ENCODE data around the gene PBX1.
"Not testable (repeated sequence)": the region's sequence is repeated elsewhere in the genome, so short reads cannot be mapped to it uniquely, and the experiment has no call there.

PBX1 gene

DNA sequence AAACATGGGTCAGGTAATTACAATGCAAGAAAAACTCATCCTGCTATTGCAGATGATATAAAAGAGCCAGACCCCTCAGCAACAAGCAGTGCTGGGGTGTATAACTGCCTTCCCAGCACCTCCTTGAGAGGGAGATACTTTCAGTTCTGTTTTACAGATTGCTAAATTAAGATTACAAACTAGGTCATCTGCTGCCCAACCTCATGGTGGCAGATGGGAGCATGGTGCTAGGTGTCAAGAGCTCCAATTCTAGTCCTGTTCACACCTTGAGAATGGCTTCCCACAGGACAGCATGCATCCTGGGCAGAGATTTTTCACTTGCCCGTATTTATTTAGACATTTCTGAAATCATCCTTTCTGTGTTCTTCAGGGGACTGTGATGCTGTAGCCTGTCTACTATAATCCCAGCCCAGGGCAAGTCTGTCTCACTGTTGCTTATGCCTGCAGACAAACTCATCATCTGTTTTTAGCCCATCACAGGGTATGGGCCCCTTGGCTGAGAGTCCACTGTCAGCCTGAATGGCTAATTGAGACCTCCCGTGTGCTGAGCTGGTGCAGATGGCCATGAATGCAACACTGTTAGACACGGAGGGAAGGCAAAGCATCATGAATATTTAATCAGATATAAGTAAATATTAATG lies 40.2 kb upstream of the PBX1 start:
- H3K4me3 ChIP-seq (ENCODE audit: low read depth, low read length) = no peak overlapping the region
- TF ChIP-seq, protein P1, sequence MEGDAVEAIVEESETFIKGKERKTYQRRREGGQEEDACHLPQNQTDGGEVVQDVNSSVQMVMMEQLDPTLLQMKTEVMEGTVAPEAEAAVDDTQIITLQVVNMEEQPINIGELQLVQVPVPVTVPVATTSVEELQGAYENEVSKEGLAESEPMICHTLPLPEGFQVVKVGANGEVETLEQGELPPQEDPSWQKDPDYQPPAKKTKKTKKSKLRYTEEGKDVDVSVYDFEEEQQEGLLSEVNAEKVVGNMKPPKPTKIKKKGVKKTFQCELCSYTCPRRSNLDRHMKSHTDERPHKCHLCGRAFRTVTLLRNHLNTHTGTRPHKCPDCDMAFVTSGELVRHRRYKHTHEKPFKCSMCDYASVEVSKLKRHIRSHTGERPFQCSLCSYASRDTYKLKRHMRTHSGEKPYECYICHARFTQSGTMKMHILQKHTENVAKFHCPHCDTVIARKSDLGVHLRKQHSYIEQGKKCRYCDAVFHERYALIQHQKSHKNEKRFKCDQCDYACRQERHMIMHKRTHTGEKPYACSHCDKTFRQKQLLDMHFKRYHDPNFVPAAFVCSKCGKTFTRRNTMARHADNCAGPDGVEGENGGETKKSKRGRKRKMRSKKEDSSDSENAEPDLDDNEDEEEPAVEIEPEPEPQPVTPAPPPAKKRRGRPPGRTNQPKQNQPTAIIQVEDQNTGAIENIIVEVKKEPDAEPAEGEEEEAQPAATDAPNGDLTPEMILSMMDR (IDR thresholded peaks at IDR 0.05; ENCODE audit: insufficient read depth, low read depth, low read length, missing control alignments) = no peak
- DNase-seq (ENCODE audit: low read depth) = peak; percentile 2

DNA sequence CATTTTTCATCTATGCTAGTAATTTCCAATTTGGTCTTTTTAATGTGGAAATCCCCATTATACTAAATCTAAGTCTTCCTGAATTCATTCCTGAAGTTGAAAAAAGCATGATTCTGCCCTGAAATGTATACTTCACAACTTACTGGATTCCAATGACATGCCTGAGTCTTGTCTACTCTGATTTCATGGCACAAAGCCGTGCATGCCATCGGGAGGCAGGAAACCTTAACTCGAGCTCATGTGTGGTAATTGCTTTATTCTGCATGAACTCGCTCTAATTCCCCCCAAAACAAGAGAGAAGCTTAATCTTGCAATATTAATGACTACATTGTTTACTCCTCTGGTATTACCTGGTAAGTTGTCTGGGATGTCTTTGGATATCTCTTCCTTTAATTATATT lies 39.6 kb upstream of the PBX1 start:
- DNase-seq (ENCODE audit: low read depth) = no peak
- TF ChIP-seq, protein P1 (IDR thresholded peaks at IDR 0.05; ENCODE audit: insufficient read depth, low read depth, low read length, missing control alignments) = no peak
- no peak overlapping the region for H3K4me3 ChIP-seq (ENCODE audit: low read depth, low read length)

DNA sequence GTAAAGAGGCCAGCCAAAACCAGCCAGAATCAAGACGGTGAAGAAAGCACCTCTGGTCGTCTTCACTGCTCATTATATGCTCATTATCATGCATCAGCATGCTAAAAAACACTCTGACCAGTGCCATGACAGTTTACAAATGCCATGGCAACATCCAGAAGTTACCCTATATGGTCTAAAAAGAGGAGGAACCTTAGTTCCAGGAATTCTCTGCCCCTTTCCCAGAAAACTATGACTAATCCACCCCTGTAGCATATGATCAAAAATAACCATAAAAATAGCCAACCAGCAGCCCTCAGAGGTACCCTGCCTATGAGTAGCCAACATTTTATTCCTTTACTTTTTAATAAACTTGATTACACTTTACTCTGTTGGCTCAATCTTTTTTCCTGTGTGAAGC lies 34.2 kb upstream of the PBX1 start:
- TF ChIP-seq, protein P1 (IDR thresholded peaks at IDR 0.05; ENCODE audit: insufficient read depth, low read depth, low read length, missing control alignments) = no peak
- no peak for DNase-seq (ENCODE audit: low read depth)
- no peak overlapping the region for H3K4me3 ChIP-seq (ENCODE audit: low read depth, low read length)

GRCh38 chr1:164534863-164535610 lies 23.9 kb upstream of the PBX1 start:
- no peak for DNase-seq (ENCODE audit: low read depth)
- H3K4me3 ChIP-seq (ENCODE audit: low read depth, low read length) = no peak overlapping the region
- TF ChIP-seq, protein P1 (IDR thresholded peaks at IDR 0.05; ENCODE audit: insufficient read depth, low read depth, low read length, missing control alignments) = no peak

- H3K4me3 ChIP-seq (ENCODE audit: low read depth, low read length); DNase-seq (ENCODE audit: low read depth): not testable (repeated sequence)
Observed at GRCh38 chr1:164552463-164552988, 6.5 kb upstream of the PBX1 start.

DNA sequence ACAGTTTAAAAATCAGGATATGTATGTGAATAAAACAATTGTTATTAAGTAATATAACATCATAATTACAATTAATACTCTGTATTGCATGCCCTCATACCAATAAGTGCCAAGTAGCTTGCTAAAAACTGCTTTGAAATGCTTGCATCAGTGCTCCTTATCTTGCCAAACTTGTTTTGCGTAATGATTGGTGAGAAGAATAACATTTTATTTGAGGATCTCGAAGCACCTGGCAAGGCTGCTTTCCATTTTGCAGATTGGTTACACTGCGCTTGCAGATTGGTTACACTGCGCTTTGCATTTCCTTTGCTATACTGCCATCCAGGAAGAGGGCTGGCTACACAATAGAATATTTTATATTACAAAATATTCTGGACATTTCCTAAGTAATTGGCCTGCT lies 1.7 kb upstream of the PBX1 start:
- no peak overlapping the region for H3K4me3 ChIP-seq (ENCODE audit: low read depth, low read length)
- no peak for DNase-seq (ENCODE audit: low read depth)
- TF ChIP-seq, protein P1 (IDR thresholded peaks at IDR 0.05; ENCODE audit: insufficient read depth, low read depth, low read length, missing control alignments) = no peak

GRCh38 chr1:164559342-164560051 lies 513 bp downstream of the PBX1 start:
- TF ChIP-seq, protein P1 (IDR thresholded peaks at IDR 0.05; ENCODE audit: insufficient read depth, low read depth, low read length, missing control alignments) = no peak

More at GRCh38 chr1:164559342-164560051, 513 bp downstream of the PBX1 start:
- DNase-seq (ENCODE audit: low read depth) = no peak
- H3K4me3 ChIP-seq (ENCODE audit: low read depth, low read length) = no peak overlapping the region

Data from GM12865 (cell line).